ENCODE results near the gene SYNPO2.
"Not testable (repeated sequence)": the region's sequence is repeated elsewhere in the genome, so short reads cannot be mapped to it uniquely, and the experiment has no call there.

The SYNPO2 gene

DNA sequence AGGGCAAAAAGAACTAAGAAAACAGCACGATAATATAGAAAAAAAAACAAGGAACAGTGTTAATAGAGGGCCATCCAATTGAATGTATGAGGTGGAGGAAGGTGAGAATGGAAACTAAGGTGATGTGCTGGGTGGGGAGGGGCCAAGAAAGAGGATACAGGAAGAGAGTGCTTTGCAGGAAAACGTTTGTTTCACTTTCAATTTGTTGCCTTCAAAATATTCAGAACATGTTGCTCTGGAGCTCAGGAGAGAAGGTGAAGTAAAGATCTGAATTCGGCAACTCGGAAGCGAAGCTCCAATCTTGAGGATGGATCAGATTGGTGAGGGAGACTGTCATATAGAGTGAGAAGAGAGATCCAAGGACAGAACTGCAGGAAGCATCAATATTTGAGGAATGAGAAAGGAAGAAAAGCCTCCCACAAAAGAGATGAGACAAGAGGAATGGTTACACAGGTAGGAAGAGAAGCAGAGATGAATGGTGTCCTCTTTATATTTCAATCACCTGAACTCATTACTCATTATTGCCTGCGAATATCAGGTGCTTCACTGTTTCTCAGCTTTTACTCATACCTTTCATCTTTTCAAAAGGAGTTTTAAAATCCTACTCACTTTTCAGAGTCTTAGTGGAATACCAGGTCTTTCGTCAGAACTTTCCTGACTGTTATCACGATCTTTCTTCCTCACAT is 38.0 kb upstream of the SYNPO2 start:
- Histone ChIP-seq H3K9me3 (ENCODE audit: insufficient read depth, low read depth, low read length) (no peaks in the 10 kb centered on the region), H3K36me3 (ENCODE audit: insufficient read depth, low read depth, low read length) (no peaks in the 10 kb centered on the region), H3K27me3 (ENCODE audit: insufficient read depth, low read length) (no peaks in the 10 kb centered on the region), H3K27ac (ENCODE audit: low read length) (peak overlapping the region; percentile 73), H3K4me1 (ENCODE audit: insufficient read depth, low read length) (peaks cover 43% of the 10 kb centered on the region; the same call in 1 of the 2 replicates), H3K9ac (ENCODE audit: low read depth, low read length) (peak overlapping the region; percentile 90; the same call in 1 of the 2 replicates), H3K4me3 (ENCODE audit: low read length) (peak overlapping the region; percentile 75)

DNA sequence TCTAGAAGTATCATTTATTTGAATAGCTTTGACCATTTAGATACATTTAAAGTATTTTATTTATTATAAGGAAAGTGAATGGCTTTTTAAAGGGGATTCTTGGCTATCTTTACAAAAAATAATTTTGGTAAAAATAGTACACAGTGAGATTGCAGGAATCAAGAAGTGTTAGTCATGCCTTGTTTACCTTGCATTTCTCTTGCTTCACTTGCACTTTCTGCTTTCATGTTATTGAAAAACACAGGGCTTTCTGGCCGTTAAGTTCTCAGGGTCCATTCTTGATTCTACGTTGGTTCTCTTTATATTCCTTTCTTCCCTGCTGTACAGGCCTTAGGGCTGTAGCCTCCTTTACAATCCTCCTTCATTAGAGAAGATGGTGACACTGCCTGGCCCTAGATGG is 30.9 kb upstream of the SYNPO2 start:
- no peaks in the 10 kb centered on the region for H3K27me3 ChIP-seq (ENCODE audit: insufficient read depth, low read length)
- no peaks in the 10 kb centered on the region for H3K9me3 ChIP-seq (ENCODE audit: insufficient read depth, low read depth, low read length)
- H3K27ac ChIP-seq (ENCODE audit: low read length), result no peak overlapping the region
- H3K36me3 ChIP-seq (ENCODE audit: insufficient read depth, low read depth, low read length), result no peaks in the 10 kb centered on the region
- no peak overlapping the region for H3K9ac ChIP-seq (ENCODE audit: low read depth, low read length)
- no peak overlapping the region for H3K4me3 ChIP-seq (ENCODE audit: low read length)
- H3K4me1 ChIP-seq (ENCODE audit: insufficient read depth, low read length), result peaks cover 11% of the 10 kb centered on the region; the same call in 1 of the 2 replicates

DNA sequence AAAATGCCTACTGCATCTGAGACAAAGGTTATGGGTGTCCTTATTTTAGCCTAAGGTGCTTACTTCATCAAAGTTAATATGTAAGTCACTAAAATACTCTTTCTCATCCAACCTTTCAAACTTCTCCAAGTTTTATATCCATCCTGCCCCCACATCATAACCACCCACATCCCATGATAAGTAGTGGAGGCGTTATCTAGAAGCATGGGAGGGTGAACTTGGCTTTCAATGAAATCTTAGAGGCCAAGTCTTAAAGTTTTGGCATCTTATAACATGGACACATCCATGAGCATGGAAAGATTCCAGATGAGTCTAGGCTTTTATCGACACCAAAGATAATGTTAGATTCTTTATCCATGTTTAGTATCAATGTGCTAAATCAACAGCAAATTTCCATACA is 29.9 kb upstream of the SYNPO2 start:
- Histone ChIP-seq H3K4me3 (ENCODE audit: low read length) (no peak overlapping the region), H3K27me3 (ENCODE audit: insufficient read depth, low read length) (no peaks in the 10 kb centered on the region), H3K9me3 (ENCODE audit: insufficient read depth, low read depth, low read length) (no peaks in the 10 kb centered on the region), H3K4me1 (ENCODE audit: insufficient read depth, low read length) (peaks cover 2% of the 10 kb centered on the region; the same call in 1 of the 2 replicates), H3K36me3 (ENCODE audit: insufficient read depth, low read depth, low read length) (no peaks in the 10 kb centered on the region), H3K9ac (ENCODE audit: low read depth, low read length) (no peak overlapping the region), H3K27ac (ENCODE audit: low read length) (no peak overlapping the region)

DNA sequence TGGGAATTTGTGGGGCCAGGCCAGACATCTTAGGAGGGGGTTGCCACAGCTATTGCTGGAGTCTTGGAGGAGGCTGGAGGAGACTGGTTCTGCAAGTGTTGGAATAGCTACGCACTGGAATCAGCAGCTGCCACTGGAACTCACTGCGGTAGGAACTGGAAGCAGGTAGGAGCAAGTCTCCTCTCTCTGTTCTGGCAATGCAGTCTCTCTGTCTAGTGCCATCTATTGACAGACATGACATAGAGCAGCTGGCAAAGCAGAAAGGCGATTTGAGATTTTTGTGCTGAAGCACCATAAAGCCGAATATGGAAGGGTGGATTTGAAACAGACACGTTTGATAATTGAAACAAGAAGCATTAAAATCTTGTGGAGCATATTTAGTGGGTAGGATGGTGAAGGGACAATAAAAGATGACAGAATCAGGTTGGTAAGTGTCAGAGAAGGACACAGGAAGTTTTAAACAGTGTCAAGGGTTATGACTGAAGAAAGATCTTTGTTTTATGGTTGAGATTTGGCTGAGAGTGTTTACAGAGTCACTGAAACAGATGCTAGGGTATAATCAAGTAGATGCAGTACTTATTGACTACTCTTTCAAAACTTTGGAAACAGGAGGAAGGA is 23.5 kb upstream of the SYNPO2 start:
- Histone ChIP-seq H3K9me3 (ENCODE audit: insufficient read depth, low read depth, low read length) (no peaks in the 10 kb centered on the region), H3K27me3 (ENCODE audit: insufficient read depth, low read length) (no peaks in the 10 kb centered on the region), H3K4me3 (ENCODE audit: low read length) (no peak overlapping the region), H3K27ac (ENCODE audit: low read length) (peak overlapping the region; percentile 21), H3K4me1 (ENCODE audit: insufficient read depth, low read length) (peaks cover 10% of the 10 kb centered on the region), H3K36me3 (ENCODE audit: insufficient read depth, low read depth, low read length) (no peaks in the 10 kb centered on the region), H3K9ac (ENCODE audit: low read depth, low read length) (no peak overlapping the region)

DNA sequence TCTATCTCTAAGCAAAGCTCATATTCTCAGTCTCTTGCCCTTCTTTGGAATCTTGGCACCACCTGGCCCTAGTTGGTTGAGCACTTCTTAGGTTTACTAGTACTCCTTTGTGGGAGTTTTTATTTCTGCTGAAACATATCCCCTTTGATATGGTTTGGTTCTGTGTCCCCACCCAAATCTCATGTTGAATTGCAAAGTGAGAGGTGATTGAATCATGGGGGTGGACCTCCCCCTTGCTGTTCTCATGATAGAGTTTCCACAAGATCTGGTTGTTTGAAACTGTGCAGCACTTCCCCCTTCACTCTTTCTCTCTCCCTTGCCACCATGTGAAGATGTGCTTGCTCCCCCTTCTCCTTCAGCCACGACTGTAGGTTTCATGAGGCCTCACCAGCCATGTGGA is 22.2 kb upstream of the SYNPO2 start:
- Histone ChIP-seq H3K9ac (ENCODE audit: low read depth, low read length) (no peak overlapping the region), H3K4me1 (ENCODE audit: insufficient read depth, low read length) (peaks cover 18% of the 10 kb centered on the region), H3K4me3 (ENCODE audit: low read length) (no peak overlapping the region), H3K9me3 (ENCODE audit: insufficient read depth, low read depth, low read length) (no peaks in the 10 kb centered on the region), H3K36me3 (ENCODE audit: insufficient read depth, low read depth, low read length) (no peaks in the 10 kb centered on the region), H3K27ac (ENCODE audit: low read length) (no peak overlapping the region), H3K27me3 (ENCODE audit: insufficient read depth, low read length) (no peaks in the 10 kb centered on the region)

DNA sequence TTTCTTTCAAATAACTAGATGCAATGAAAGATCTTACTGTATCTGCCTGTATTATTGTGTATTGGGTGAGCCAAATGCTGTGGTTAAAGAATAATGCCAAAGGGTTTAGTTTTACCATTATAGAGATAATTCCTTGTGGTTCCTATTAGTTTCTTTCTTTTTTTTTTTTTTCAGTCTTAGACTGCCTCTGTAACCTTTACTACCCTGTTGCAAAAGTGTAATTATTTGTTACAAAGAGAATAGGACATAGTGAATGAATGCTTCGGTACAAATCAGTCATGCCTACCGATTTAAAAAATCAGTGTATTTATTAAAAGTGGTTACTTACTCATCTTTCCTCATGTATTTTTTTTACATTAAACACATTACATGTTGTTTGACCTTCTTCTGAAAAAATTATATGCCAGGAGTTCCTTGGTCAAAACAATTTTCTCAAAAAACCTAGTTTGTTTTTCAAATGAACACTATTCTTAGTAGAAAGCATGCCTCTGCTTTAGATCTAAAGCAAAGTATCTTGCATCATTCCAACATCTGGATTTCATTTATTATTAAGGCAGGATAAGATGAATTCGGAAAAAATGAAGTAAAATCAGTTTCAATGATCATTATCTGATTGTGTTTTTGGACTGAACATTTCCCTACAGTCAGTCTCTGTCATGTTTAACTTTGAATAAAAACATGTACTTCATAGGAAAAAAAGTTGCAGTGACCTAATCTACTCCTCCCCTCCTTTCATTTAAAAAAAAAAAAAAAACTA is 21.2 kb upstream of the SYNPO2 start:
- no peak overlapping the region for H3K4me3 ChIP-seq (ENCODE audit: low read length)
- H3K4me1 ChIP-seq (ENCODE audit: insufficient read depth, low read length), result peaks cover 18% of the 10 kb centered on the region
- no peaks in the 10 kb centered on the region for H3K27me3 ChIP-seq (ENCODE audit: insufficient read depth, low read length)
- H3K27ac ChIP-seq (ENCODE audit: low read length), result no peak overlapping the region
- no peak overlapping the region for H3K9ac ChIP-seq (ENCODE audit: low read depth, low read length)
- no peaks in the 10 kb centered on the region for H3K9me3 ChIP-seq (ENCODE audit: insufficient read depth, low read depth, low read length)
- H3K36me3 ChIP-seq (ENCODE audit: insufficient read depth, low read depth, low read length), result no peaks in the 10 kb centered on the region

DNA sequence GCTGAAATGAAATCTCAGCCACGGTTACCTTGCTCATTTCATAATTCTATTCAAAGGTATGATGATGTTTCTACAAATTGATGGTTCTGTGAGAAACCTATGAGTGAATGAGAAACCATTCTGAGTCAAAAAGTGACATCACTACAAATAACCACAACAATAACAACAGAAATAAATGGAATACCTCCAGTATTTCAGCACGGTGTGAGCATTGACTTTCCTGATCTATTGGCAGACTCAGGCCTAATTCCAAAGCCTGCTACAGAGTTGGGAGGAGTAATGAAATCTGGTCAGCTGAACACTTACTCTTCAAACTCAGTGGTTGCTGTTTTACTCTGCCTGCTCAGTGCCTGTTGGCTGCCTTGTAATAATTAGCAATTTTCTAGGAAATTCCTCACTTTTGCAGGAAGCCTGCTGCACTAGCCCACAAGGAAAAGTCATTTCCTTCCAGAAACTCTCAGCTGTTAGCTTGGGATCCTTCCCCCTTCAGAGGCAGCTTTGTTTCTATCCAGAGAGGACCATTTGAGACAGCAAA is 18.8 kb upstream of the SYNPO2 start:
- no peaks in the 10 kb centered on the region for H3K9me3 ChIP-seq (ENCODE audit: insufficient read depth, low read depth, low read length)
- no peak overlapping the region for H3K4me3 ChIP-seq (ENCODE audit: low read length)
- H3K4me1 ChIP-seq (ENCODE audit: insufficient read depth, low read length), result peaks cover 15% of the 10 kb centered on the region
- H3K9ac ChIP-seq (ENCODE audit: low read depth, low read length), result no peak overlapping the region
- H3K27me3 ChIP-seq (ENCODE audit: insufficient read depth, low read length), result no peaks in the 10 kb centered on the region
- no peaks in the 10 kb centered on the region for H3K36me3 ChIP-seq (ENCODE audit: insufficient read depth, low read depth, low read length)
- no peak overlapping the region for H3K27ac ChIP-seq (ENCODE audit: low read length)

DNA sequence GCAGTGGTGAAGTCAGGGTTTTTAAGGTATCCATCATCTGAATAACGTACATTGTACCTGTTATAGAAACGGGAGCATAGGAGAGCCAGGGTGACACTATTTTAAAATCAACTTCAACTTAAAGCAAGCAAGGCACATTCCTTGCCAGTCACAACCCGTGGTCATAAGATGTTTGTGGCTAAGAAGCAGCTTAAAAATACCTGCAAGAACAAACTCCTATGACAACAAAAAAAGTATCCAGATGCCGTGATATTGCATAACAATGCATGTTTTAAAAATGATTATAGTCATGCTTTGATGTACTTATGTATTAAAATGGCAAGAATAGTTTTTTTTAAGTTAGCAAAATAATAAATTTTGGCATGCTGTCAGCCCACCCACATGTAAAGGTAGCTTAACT is 16.5 kb upstream of the SYNPO2 start:
- Histone ChIP-seq H3K27me3 (ENCODE audit: insufficient read depth, low read length) (no peaks in the 10 kb centered on the region), H3K9me3 (ENCODE audit: insufficient read depth, low read depth, low read length) (no peaks in the 10 kb centered on the region), H3K36me3 (ENCODE audit: insufficient read depth, low read depth, low read length) (no peaks in the 10 kb centered on the region), H3K4me1 (ENCODE audit: insufficient read depth, low read length) (peaks cover 15% of the 10 kb centered on the region), H3K9ac (ENCODE audit: low read depth, low read length) (no peak overlapping the region), H3K27ac (ENCODE audit: low read length) (no peak overlapping the region), H3K4me3 (ENCODE audit: low read length) (no peak overlapping the region)

DNA sequence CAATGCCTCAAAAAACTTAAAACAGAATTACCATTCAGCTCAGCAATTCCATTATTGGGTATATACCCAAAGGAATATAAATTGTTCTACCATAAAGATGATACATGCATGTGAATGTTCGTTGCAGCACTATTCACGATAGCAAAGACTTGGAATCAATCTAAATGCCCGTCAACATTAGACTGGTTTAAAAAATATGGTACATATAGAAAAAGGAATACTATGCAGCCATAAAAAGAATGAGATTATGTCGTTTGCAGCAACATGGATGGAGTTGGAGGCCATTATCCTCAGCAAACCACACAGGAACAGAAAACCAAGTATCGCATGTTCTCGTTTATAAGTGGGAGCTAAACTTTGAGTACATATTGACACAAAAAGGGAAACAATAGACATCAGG is 10.9 kb upstream of the SYNPO2 start:
- no peaks in the 10 kb centered on the region; the same call in 1 of the 2 replicates for H3K9me3 ChIP-seq (ENCODE audit: insufficient read depth, low read depth, low read length)
- peaks cover 5% of the 10 kb centered on the region for H3K4me1 ChIP-seq (ENCODE audit: insufficient read depth, low read length)
- no peak overlapping the region for H3K9ac ChIP-seq (ENCODE audit: low read depth, low read length)
- no peaks in the 10 kb centered on the region for H3K27me3 ChIP-seq (ENCODE audit: insufficient read depth, low read length)
- H3K4me3 ChIP-seq (ENCODE audit: low read length), result no peak overlapping the region
- no peaks in the 10 kb centered on the region for H3K36me3 ChIP-seq (ENCODE audit: insufficient read depth, low read depth, low read length)
- no peak overlapping the region for H3K27ac ChIP-seq (ENCODE audit: low read length)

DNA sequence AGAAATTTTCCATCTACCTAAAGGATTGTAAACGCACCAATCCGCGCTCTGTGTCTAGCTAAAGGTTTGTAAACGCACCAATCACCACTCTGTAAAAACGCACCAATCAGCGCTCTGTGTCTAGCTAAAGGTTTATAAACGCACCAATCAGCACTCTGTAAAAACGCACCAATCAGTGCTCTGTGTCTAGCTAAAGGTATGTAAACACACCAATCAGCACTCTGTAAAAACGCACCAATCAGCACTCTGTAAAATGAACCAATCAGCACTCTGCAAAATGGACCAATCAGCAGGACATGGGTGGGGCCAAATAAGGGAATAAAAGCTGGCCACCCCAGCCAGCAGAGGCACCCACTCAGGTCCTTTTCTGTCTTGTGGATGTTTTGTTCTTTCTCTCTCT is 10.1 kb upstream of the SYNPO2 start:
- H3K4me1 ChIP-seq (ENCODE audit: insufficient read depth, low read length); H3K27me3 ChIP-seq (ENCODE audit: insufficient read depth, low read length); H3K9ac ChIP-seq (ENCODE audit: low read depth, low read length); H3K4me3 ChIP-seq (ENCODE audit: low read length); H3K9me3 ChIP-seq (ENCODE audit: insufficient read depth, low read depth, low read length); H3K36me3 ChIP-seq (ENCODE audit: insufficient read depth, low read depth, low read length); H3K27ac ChIP-seq (ENCODE audit: low read length): not testable (repeated sequence)

DNA sequence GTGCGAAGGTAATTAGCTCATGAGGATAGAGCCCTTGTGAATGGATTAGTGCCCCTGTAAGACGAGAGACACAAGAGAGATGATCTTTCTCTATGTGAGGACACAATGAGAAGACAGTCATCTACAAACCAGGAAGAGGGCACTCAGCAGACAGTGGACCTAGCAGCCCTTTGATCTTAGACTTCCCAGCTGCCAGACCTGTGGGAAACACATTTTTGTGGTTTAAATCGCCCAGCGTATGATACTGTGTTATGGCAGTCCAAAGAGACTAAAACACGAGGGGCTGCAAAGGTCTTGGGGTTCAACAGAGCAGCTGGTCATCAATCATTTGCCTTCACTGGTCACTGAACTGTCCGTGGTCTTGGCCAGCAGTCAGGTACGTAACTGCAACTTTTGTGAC is 9.2 kb upstream of the SYNPO2 start:
- Histone ChIP-seq H3K27ac (ENCODE audit: low read length) (no peak overlapping the region), H3K4me1 (ENCODE audit: insufficient read depth, low read length) (peaks cover 5% of the 10 kb centered on the region), H3K27me3 (ENCODE audit: insufficient read depth, low read length) (no peaks in the 10 kb centered on the region), H3K9me3 (ENCODE audit: insufficient read depth, low read depth, low read length) (no peaks in the 10 kb centered on the region; the same call in 1 of the 2 replicates), H3K4me3 (ENCODE audit: low read length) (no peak overlapping the region), H3K36me3 (ENCODE audit: insufficient read depth, low read depth, low read length) (no peaks in the 10 kb centered on the region), H3K9ac (ENCODE audit: low read depth, low read length) (no peak overlapping the region)

Data from iPS-20b (cell line).